Measurements from ENCODE around the gene KIF5C. TPM values are rescaled to one million over a fixed set of nuclear protein-coding genes. Genes with fewer than 3 reads are reported as not detected.

Gene KIF5C
- polyA plus RNA-seq, 1 donor (not counting 4 experiments of a cell fraction or from before 2014, with no cell fraction given), result 0.03 TPM

DNA sequence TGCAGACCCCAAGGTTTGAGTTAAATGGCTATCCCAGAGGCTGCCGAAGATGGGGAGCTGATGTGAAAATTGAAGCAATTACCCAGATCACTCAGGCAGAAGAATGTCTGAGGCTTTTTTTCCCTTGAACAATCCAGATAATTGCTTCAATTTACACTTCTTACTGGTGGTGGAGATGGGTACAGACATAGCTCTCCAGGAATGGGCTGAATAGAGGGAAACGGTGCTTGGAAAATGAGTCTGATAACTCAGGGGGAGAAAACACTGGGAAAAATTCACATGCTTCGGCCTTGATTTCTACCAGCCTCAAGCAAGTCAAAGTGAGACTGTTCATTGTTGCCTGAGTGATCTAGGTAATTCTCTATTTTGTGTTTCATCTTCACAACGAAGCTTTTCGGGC, 9.5 kb upstream of the KIF5C start:
- no peak overlapping the region for H2AFZ ChIP-seq (ENCODE audit: control insufficient read depth, low read length)
- no peak overlapping the region for H3K4me2 ChIP-seq (ENCODE audit: control insufficient read depth, extremely low read depth, insufficient read depth, low read depth, low read length)
- FAIRE-seq (no peak), DNase-seq (ENCODE audit: low read depth, low spot score) (no peak)
- H3K27ac ChIP-seq (ENCODE audit: control insufficient read depth, insufficient read depth, low read length), result no peak overlapping the region
- peaks cover 4% of the 10 kb centered on the region for H3K27me3 ChIP-seq (ENCODE audit: control insufficient read depth, extremely low read depth, insufficient read depth, low read length)
- no peaks in the 10 kb centered on the region for H3K9me3 ChIP-seq (ENCODE audit: control insufficient read depth, low read depth, low read length)
- no peak overlapping the region for H3K4me3 ChIP-seq (ENCODE audit: control insufficient read depth in 2 of 3, extremely low read depth in 1 of 3, insufficient read depth in 2 of 3, low read depth in 1 of 3, low read length in 3 of 3)
- dilution Hi-C loops (cut with MboI; ENCODE audit: extremely low pct_ligation_motif_present, low sequenced_read_pairs), result no loop called here
- no peaks in the 10 kb centered on the region for H3K4me1 ChIP-seq (ENCODE audit: control insufficient read depth, extremely low read depth, insufficient read depth, low read length)
- TF ChIP-seq EZH2 (IDR thresholded peaks at IDR 0.05; ENCODE audit: low read length), result no peak
- TF ChIP-seq, protein P1, sequence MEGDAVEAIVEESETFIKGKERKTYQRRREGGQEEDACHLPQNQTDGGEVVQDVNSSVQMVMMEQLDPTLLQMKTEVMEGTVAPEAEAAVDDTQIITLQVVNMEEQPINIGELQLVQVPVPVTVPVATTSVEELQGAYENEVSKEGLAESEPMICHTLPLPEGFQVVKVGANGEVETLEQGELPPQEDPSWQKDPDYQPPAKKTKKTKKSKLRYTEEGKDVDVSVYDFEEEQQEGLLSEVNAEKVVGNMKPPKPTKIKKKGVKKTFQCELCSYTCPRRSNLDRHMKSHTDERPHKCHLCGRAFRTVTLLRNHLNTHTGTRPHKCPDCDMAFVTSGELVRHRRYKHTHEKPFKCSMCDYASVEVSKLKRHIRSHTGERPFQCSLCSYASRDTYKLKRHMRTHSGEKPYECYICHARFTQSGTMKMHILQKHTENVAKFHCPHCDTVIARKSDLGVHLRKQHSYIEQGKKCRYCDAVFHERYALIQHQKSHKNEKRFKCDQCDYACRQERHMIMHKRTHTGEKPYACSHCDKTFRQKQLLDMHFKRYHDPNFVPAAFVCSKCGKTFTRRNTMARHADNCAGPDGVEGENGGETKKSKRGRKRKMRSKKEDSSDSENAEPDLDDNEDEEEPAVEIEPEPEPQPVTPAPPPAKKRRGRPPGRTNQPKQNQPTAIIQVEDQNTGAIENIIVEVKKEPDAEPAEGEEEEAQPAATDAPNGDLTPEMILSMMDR (optimal IDR thresholded peaks at IDR 0.05 in 1 of 3, IDR thresholded peaks at IDR 0.05 in 1 of 3, conservative IDR thresholded peaks at IDR 0.05 in 1 of 3; ENCODE audit: extremely low read depth in 1 of 3, insufficient read depth in 2 of 3, low read length in 3 of 3), result no peak
- no peaks in the 10 kb centered on the region for H3K79me2 ChIP-seq (ENCODE audit: control insufficient read depth, insufficient read depth, low read length)
- no peak overlapping the region for H3K9ac ChIP-seq (ENCODE audit: control insufficient read depth, extremely low read depth, insufficient read depth, low read length)
- H3K9me1 ChIP-seq (ENCODE audit: control insufficient read depth, extremely low read depth, insufficient read depth, low read length), result no peaks in the 10 kb centered on the region
- no peaks in the 10 kb centered on the region for H4K20me1 ChIP-seq (ENCODE audit: control insufficient read depth, extremely low read depth, insufficient read depth, low read length)
- no peaks in the 10 kb centered on the region for H3K36me3 ChIP-seq (ENCODE audit: control insufficient read depth in 2 of 2, extremely low read depth in 1 of 2, insufficient read depth in 2 of 2, low read length in 2 of 2)

DNA sequence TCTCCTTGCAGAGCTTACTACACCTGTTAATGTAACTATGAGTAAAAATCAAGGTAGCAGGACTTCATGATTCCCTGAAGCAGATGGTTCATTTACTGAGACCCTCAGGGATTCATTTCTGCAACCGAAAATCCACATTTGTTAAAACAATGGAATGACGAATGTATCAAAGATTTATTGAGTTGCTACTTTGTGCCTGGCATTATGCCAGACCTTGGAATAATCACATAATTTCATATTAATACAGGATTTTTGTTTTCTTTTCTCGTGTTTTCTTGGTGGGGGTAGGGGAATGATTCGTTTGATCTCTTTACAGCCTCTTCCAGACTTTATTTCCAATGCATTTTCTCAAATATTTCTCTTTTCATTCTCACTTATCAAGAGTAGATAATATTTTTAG, 8.9 kb upstream of the KIF5C start:
- Histone ChIP-seq H3K79me2 (ENCODE audit: control insufficient read depth, insufficient read depth, low read length) (no peaks in the 10 kb centered on the region), H2AFZ (ENCODE audit: control insufficient read depth, low read length) (no peak overlapping the region), H3K4me1 (ENCODE audit: control insufficient read depth, extremely low read depth, insufficient read depth, low read length) (no peaks in the 10 kb centered on the region), H3K4me3 (ENCODE audit: control insufficient read depth in 2 of 3, extremely low read depth in 1 of 3, insufficient read depth in 2 of 3, low read depth in 1 of 3, low read length in 3 of 3) (no peak overlapping the region), H3K27ac (ENCODE audit: control insufficient read depth, insufficient read depth, low read length) (no peak overlapping the region), H3K9ac (ENCODE audit: control insufficient read depth, extremely low read depth, insufficient read depth, low read length) (no peak overlapping the region), H3K36me3 (ENCODE audit: control insufficient read depth in 2 of 2, extremely low read depth in 1 of 2, insufficient read depth in 2 of 2, low read length in 2 of 2) (no peaks in the 10 kb centered on the region), H3K27me3 (ENCODE audit: control insufficient read depth, extremely low read depth, insufficient read depth, low read length) (peaks cover 4% of the 10 kb centered on the region), H3K9me1 (ENCODE audit: control insufficient read depth, extremely low read depth, insufficient read depth, low read length) (no peaks in the 10 kb centered on the region), H3K9me3 (ENCODE audit: control insufficient read depth, low read depth, low read length) (no peaks in the 10 kb centered on the region), H3K4me2 (ENCODE audit: control insufficient read depth, extremely low read depth, insufficient read depth, low read depth, low read length) (no peak overlapping the region), H4K20me1 (ENCODE audit: control insufficient read depth, extremely low read depth, insufficient read depth, low read length) (no peaks in the 10 kb centered on the region)
- DNase-seq (ENCODE audit: low read depth, low spot score) (no peak), FAIRE-seq (no peak)
- dilution Hi-C loops (cut with MboI; ENCODE audit: extremely low pct_ligation_motif_present, low sequenced_read_pairs), result no loop called here
- no peak for TF ChIP-seq EZH2 (IDR thresholded peaks at IDR 0.05; ENCODE audit: low read length)
- TF ChIP-seq, protein P1 (optimal IDR thresholded peaks at IDR 0.05 in 1 of 3, IDR thresholded peaks at IDR 0.05 in 1 of 3, conservative IDR thresholded peaks at IDR 0.05 in 1 of 3; ENCODE audit: extremely low read depth in 1 of 3, insufficient read depth in 2 of 3, low read length in 3 of 3), result no peak
